Osteoblast (primary cell): ENCODE measurements around the gene NOL4L. TPM values are rescaled to one million over a fixed set of nuclear protein-coding genes. Genes with fewer than 3 reads are reported as not detected.
A peak's percentile ranks its signal among the peaks of the same experiment; 100 is the strongest.

Source experiments
- DNase-seq: peaks from one replicate; pipeline ENCODE4 v3.0.0; 2011; ENCODE audit warnings: low spot score, mixed read lengths; ENCODE audit not compliant: insufficient read length; ENCODE audit errors: missing footprints
- H2AFZ ChIP-seq: 2 replicates; pipeline ENCODE4 v1.6.0; 2011; ENCODE audit warnings: mild to moderate bottlenecking, low read length
- H3K27ac ChIP-seq: 2 replicates; pipeline ENCODE4 v1.5.1; 2011; ENCODE audit warnings: mild to moderate bottlenecking, low read depth, low read length, moderate library complexity
- H3K27me3 ChIP-seq: 2 replicates; pipeline ENCODE4 v1.6.0; 2012; ENCODE audit warnings: mild to moderate bottlenecking, control low read depth, inconsistent platforms, low read length, moderate library complexity; ENCODE audit not compliant: insufficient read depth
- H3K36me3 ChIP-seq: 2 replicates; pipeline ENCODE4 v1.5.1; 2011; ENCODE audit warnings: mild to moderate bottlenecking, low read length, control low read depth, moderate library complexity; ENCODE audit not compliant: insufficient read depth
- H3K4me1 ChIP-seq: 2 replicates; pipeline ENCODE4 v1.5.1; 2011; ENCODE audit warnings: mild to moderate bottlenecking, low read length, control low read depth, moderate library complexity; ENCODE audit not compliant: insufficient read depth
- H3K4me2 ChIP-seq: 2 replicates; pipeline ENCODE4 v1.6.0; 2011; ENCODE audit warnings: mild to moderate bottlenecking, low read length; ENCODE audit not compliant: insufficient read depth
- H3K4me3 ChIP-seq: fragments of 200-600 bp; sonication (generic); 3 replicates; pipeline ENCODE4 v1.5.1; 2012; ENCODE audit warnings: mild to moderate bottlenecking, low read length, inconsistent platforms; ENCODE audit not compliant: insufficient read depth
- H3K79me2 ChIP-seq: 2 replicates; pipeline ENCODE4 v1.6.0; 2012; ENCODE audit warnings: mild to moderate bottlenecking, low read length, control low read depth, inconsistent platforms; ENCODE audit not compliant: insufficient read depth
- H3K9me3 ChIP-seq: 2 replicates; pipeline ENCODE4 v1.5.1; 2011; ENCODE audit warnings: low read depth, low read length, control low read depth
- H4K20me1 ChIP-seq: 2 replicates; pipeline ENCODE4 v1.6.0; 2012; ENCODE audit warnings: mild to moderate bottlenecking, low read length, control low read depth; ENCODE audit not compliant: insufficient read depth
- CTCF ChIP-seq: IDR thresholded peaks from 2 replicates; pipeline ENCODE4 v1.5.1; 2011; ENCODE audit warnings: mild to moderate bottlenecking, low read depth, low read length, moderate library complexity; ENCODE audit errors: extremely low read depth
- total RNA-seq: library from RNA; depleted of rRNA; stranded (reverse); fragments of >200 nt; gene quantifications from 2 replicates; pipeline ENCODE4 v1.2.3, GENCODE V29; 2012

NOL4L gene
- total RNA-seq, 1 donor, result 6.2 TPM

DNA sequence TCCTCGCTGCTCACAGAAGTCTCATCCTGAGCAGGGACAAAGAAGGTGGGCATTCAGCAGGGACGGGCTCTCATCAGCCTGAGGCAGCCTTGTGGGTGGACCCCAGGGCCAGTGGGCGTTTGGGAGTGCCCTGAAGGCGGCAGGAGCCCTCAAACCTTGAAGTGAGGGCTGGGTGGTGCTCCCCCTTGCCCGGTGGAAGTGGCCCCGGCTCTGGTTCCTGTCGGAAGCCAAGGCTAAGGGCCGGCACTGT is 110.5 kb downstream of the NOL4L start:
- peaks cover 54% of the 10 kb centered on the region for H4K20me1 ChIP-seq

DNA sequence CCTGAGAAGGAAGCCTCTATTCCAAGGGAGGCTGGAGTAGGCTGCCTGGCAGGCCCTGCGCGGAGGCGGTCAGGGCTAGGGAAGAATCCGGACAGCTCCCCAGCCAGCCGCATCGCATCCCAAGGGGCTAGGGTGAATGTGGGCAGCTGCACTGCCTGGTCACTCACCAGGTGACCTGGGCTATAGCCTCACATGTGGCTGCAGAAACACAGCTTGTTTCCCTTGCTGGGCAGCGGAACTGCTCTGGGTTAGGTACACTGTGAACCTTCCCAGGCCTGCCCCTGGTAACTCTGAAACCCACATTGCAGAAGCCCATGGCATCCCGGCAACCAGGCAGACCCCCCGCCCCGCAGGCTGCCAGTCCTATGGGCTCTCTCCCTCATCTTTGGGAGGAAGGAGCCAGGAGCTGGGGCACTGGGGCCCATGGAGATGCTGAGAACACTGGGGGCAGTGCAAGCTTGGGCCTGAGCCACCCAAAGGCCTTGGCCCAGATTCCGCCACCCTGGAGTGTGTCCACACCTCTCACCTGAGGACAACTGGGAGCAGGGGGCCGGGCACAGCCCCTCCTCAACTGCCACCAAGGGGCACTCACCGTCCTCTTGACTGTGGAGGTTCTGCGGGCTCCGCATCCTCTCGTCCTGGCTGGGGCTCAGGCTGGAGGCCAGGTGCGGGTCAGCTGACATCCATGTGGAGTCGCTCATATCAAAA is 111.0 kb downstream of the NOL4L start:
- peak overlapping the region; percentile 70 for H3K4me2 ChIP-seq
- peaks cover 65% of the 10 kb centered on the region for H3K79me2 ChIP-seq
- H3K36me3 ChIP-seq, result no peaks in the 10 kb centered on the region
- H3K9me3 ChIP-seq, result no peaks in the 10 kb centered on the region
- H3K27me3 ChIP-seq, result no peaks in the 10 kb centered on the region
- peak; percentile 87 for DNase-seq
- peak overlapping the region; percentile 66 for H3K4me3 ChIP-seq
- peak overlapping the region; percentile 77 for H3K27ac ChIP-seq
- H3K4me1 ChIP-seq, result peaks cover 25% of the 10 kb centered on the region
- H4K20me1 ChIP-seq, result peaks cover 50% of the 10 kb centered on the region
- TF ChIP-seq CTCF, result no peak
- H2AFZ ChIP-seq, result no peak overlapping the region

More for the DNA sequence above, 110.5 kb downstream of the NOL4L start:
- Histone ChIP-seq H3K4me2 (peak overlapping the region; percentile 70), H3K4me1 (peaks cover 25% of the 10 kb centered on the region), H3K27ac (peak overlapping the region; percentile 77), H3K9me3 (no peaks in the 10 kb centered on the region), H3K4me3 (peak overlapping the region; percentile 66), H3K36me3 (no peaks in the 10 kb centered on the region), H2AFZ (peak overlapping the region; percentile 69), H3K27me3 (no peaks in the 10 kb centered on the region), H3K79me2 (peaks cover 69% of the 10 kb centered on the region)
- no peak for TF ChIP-seq CTCF
- no peak for DNase-seq

- Histone ChIP-seq H3K4me3 (no peak overlapping the region), H3K36me3 (no peaks in the 10 kb centered on the region), H4K20me1 (peaks cover 43% of the 10 kb centered on the region), H3K9me3 (no peaks in the 10 kb centered on the region), H3K27me3 (no peaks in the 10 kb centered on the region), H3K79me2 (peaks cover 59% of the 10 kb centered on the region), H3K4me2 (peak overlapping the region; percentile 39), H3K4me1 (peaks cover 25% of the 10 kb centered on the region), H2AFZ (no peak overlapping the region), H3K27ac (no peak overlapping the region)
- TF ChIP-seq CTCF, result no peak
- peak; percentile 56 for DNase-seq
Measured at GRCh38 chr20:32473231-32474008, 111.7 kb downstream of the NOL4L start.

GRCh38 chr20:32472581-32473207 is 112.4 kb downstream of the NOL4L start:
- Histone ChIP-seq H3K4me2 (no peak overlapping the region), H3K4me3 (no peak overlapping the region), H4K20me1 (peaks cover 36% of the 10 kb centered on the region), H2AFZ (no peak overlapping the region), H3K4me1 (peaks cover 25% of the 10 kb centered on the region), H3K79me2 (peaks cover 58% of the 10 kb centered on the region), H3K9me3 (no peaks in the 10 kb centered on the region), H3K27ac (no peak overlapping the region), H3K27me3 (no peaks in the 10 kb centered on the region), H3K36me3 (no peaks in the 10 kb centered on the region)
- peak; percentile 73 for DNase-seq
- TF ChIP-seq CTCF, result no peak
